OCI-LY7 (cell line): ENCODE results near the gene EIF5A2. TPM values are rescaled to one million over a fixed set of nuclear protein-coding genes. Genes with fewer than 3 reads are reported as not detected.
"Not testable (repeated sequence)": the region's sequence is repeated elsewhere in the genome, so short reads cannot be mapped to it uniquely, and the experiment has no call there.

Experiments used
- BruUV-seq: library from RNA; stranded (reverse); fragments of 400-500 nt; replicated peaks from 2 replicates; lab custom pipeline; 2021; lab: Mats Ljungman, UMichigan
- CTCF ChIA-PET: fragments of 300-600 bp; sonication (Branson Sonifier 250); formaldehyde crosslinking; loops from one replicate; lab custom pipeline; 2022; ENCODE audit warnings: antibody characterized with exemption; ENCODE audit not compliant: unreplicated experiment; lab: Charles Lee
- POLR2A ChIA-PET: fragments of 300-600 bp; sonication (Branson Sonifier 250); formaldehyde crosslinking; loops from one replicate; lab custom pipeline; 2022; ENCODE audit warnings: antibody characterized with exemption; lab: Charles Lee
- DNase-seq: peaks from one replicate; pipeline ENCODE4 v3.0.0-alpha.2; 2015; ENCODE audit warnings: low spot score
- H2AFZ ChIP-seq: fragments of 200-600 bp; sonication (generic), shearing (Covaris generic); 2 replicates; pipeline ENCODE4 v1.6.1; 2014; ENCODE audit warnings: mild to moderate bottlenecking, antibody characterized with exemption, low read length, moderate library complexity
- H3K27ac ChIP-seq: fragments of 200-600 bp; sonication (generic); 2 replicates; pipeline ENCODE4 v1.5.1; 2014; ENCODE audit warnings: mixed run types, low read depth, mild to moderate bottlenecking, moderate library complexity, low read length, inconsistent platforms; ENCODE audit not compliant: poor library complexity, severe bottlenecking
- H3K36me3 ChIP-seq: fragments of 200-600 bp; sonication (generic); 2 replicates; pipeline ENCODE4 v1.6.1; 2014; ENCODE audit warnings: mild to moderate bottlenecking, antibody characterized with exemption, low read length, moderate library complexity, mixed read lengths; ENCODE audit not compliant: insufficient read depth
- H3K4me1 ChIP-seq: fragments of 200-600 bp; sonication (generic); 2 replicates; pipeline ENCODE4 v1.5.1; 2014; ENCODE audit warnings: mild to moderate bottlenecking, low read length; ENCODE audit not compliant: insufficient read depth, poor library complexity, severe bottlenecking
- H3K4me2 ChIP-seq: fragments of 200-600 bp; sonication (generic); 2 replicates; pipeline ENCODE4 v1.6.1; 2014; ENCODE audit warnings: mild to moderate bottlenecking, low read length
- H3K4me3 ChIP-seq: fragments of 200-600 bp; sonication (generic); 2 replicates; pipeline ENCODE4 v1.5.1; 2014; ENCODE audit warnings: mild to moderate bottlenecking, low read depth, low read length; ENCODE audit not compliant: poor library complexity, severe bottlenecking
- H3K79me2 ChIP-seq: fragments of 200-600 bp; sonication (generic); 2 replicates; pipeline ENCODE4 v1.6.1; 2016; ENCODE audit warnings: low read depth, mild to moderate bottlenecking, low read length, moderate library complexity, mixed read lengths; ENCODE audit not compliant: insufficient read depth
- H3K9me2 ChIP-seq: fragments of 200-600 bp; sonication (generic); 2 replicates; pipeline ENCODE4 v1.6.1; 2016; ENCODE audit warnings: mild to moderate bottlenecking, low read length, mixed read lengths; ENCODE audit not compliant: insufficient read depth
- H3K9me3 ChIP-seq: fragments of 200-600 bp; sonication (generic); 2 replicates; pipeline ENCODE4 v1.6.1; 2014; ENCODE audit warnings: mild to moderate bottlenecking, mixed run types, low read length, mixed read lengths
- H4K20me1 ChIP-seq: fragments of 200-600 bp; sonication (generic); 2 replicates; pipeline ENCODE4 v1.6.1; 2014; ENCODE audit warnings: mild to moderate bottlenecking, antibody characterized with exemption, low read length, moderate library complexity, mixed read lengths; ENCODE audit not compliant: insufficient read depth
- CTCF ChIP-seq: fragments of 200-600 bp; sonication (generic); conservative IDR thresholded peaks from 2 replicates; pipeline ENCODE4 v1.5.1; 2014; ENCODE audit warnings: mild to moderate bottlenecking, antibody characterized with exemption, low read length, moderate library complexity, mixed read lengths
- EZH2phosphoT487 ChIP-seq: fragments of 200-600 bp; sonication (generic); IDR thresholded peaks from 2 replicates; pipeline ENCODE4 v1.6.1; 2018; ENCODE audit warnings: low read depth, borderline replicate concordance, mild to moderate bottlenecking, mixed run types, antibody characterized with exemption, low read length, moderate library complexity, mixed read lengths
- intact Hi-C: fragments of 100-400 bp; cut with micrococcal nuclease; formaldehyde crosslinking; loops from one replicate; pipeline ENCODE4 v1.10.0; 2022; ENCODE audit not compliant: unreplicated experiment
- total RNA-seq, 2 experiments: library from RNA; depleted of rRNA in 1 of 2; stranded (reverse); fragments of >200 nt in 1 of 2; shearing (Covaris generic) in 1 of 2; gene quantifications; 2 replicates each; pipeline ENCODE4 v1.2.3, GENCODE V29; 2014 to 2022

Gene EIF5A2
- total RNA-seq, 2 experiments from 2014 or later = 3.1 to 21.9 TPM

GRCh38 chr3:170947018-170947769 is 38.8 kb upstream of the EIF5A2 start:
- Histone ChIP-seq H4K20me1 (no peaks in the 10 kb centered on the region), H3K9me3 (no peaks in the 10 kb centered on the region), H3K27ac (no peak overlapping the region), H3K4me1 (no peaks in the 10 kb centered on the region), H3K79me2 (no peaks in the 10 kb centered on the region), H3K9me2 (no peaks in the 10 kb centered on the region), H3K36me3 (no peaks in the 10 kb centered on the region), H3K4me3 (no peak overlapping the region), H3K4me2 (no peak overlapping the region), H2AFZ (no peak overlapping the region)
- ChIA-PET CTCF (no interaction called here), POLR2A (interaction anchor here (0.6 kb wide), 1 partner anchor 174 kb away, joined by 3 read pairs; no protein-coding TSS in a partner anchor)
- no peak for TF ChIP-seq EZH2phosphoT487
- TF ChIP-seq CTCF = no peak
- BruUV-seq = no TSS peak
- intact Hi-C loops = no loop called here
- no peak for DNase-seq

GRCh38 chr3:170942011-170942410 is 33.6 kb upstream of the EIF5A2 start:
- ChIA-PET POLR2A (no interaction called here), CTCF (no interaction called here)
- Histone ChIP-seq H3K36me3 (no peaks in the 10 kb centered on the region), H3K9me2 (no peaks in the 10 kb centered on the region), H3K4me3 (no peak overlapping the region), H3K9me3 (no peaks in the 10 kb centered on the region), H2AFZ (no peak overlapping the region), H3K4me2 (no peak overlapping the region), H3K79me2 (no peaks in the 10 kb centered on the region), H3K27ac (no peak overlapping the region), H3K4me1 (no peaks in the 10 kb centered on the region), H4K20me1 (no peaks in the 10 kb centered on the region)
- TF ChIP-seq EZH2phosphoT487 (no peak), CTCF (no peak)
- no TSS peak for BruUV-seq
- DNase-seq = no peak
- intact Hi-C loops = no loop called here

- Histone ChIP-seq H3K9me3 (no peaks in the 10 kb centered on the region), H3K36me3 (no peaks in the 10 kb centered on the region), H3K4me3 (no peak overlapping the region), H2AFZ (no peak overlapping the region), H3K4me2 (no peak overlapping the region), H3K79me2 (no peaks in the 10 kb centered on the region), H3K9me2 (no peaks in the 10 kb centered on the region), H4K20me1 (no peaks in the 10 kb centered on the region), H3K27ac (no peak overlapping the region), H3K4me1 (no peaks in the 10 kb centered on the region)
- ChIA-PET POLR2A (no interaction called here), CTCF (no interaction called here)
- no peak for DNase-seq
- TF ChIP-seq EZH2phosphoT487 = no peak
- TF ChIP-seq CTCF = no peak
- intact Hi-C loops = no loop called here
- BruUV-seq = no TSS peak
These were observed 33.1 kb upstream of the EIF5A2 start for GRCh38 chr3:170941551-170941950.

- BruUV-seq, H2AFZ ChIP-seq, H3K79me2 ChIP-seq, H4K20me1 ChIP-seq, H3K4me1 ChIP-seq, POLR2A ChIA-PET, H3K4me2 ChIP-seq, H3K9me3 ChIP-seq, DNase-seq, H3K36me3 ChIP-seq, H3K9me2 ChIP-seq, intact Hi-C loops, H3K27ac ChIP-seq, CTCF ChIA-PET, H3K4me3 ChIP-seq: not testable (repeated sequence)
These were observed 24.6 kb upstream of the EIF5A2 start for GRCh38 chr3:170933039-170933438.
